HG02884 (cell line): ENCODE data around the gene OR4F15.
"Not testable (repeated sequence)": the region's sequence is repeated elsewhere in the genome, so short reads cannot be mapped to it uniquely, and the experiment has no call there.

Source experiments
- ATAC-seq: cut with Tn5 transposase; IDR thresholded peaks from one replicate; pipeline ENCODE4 v1.9.1; 2021; ENCODE audit warnings: mild to moderate bottlenecking, moderate library complexity; ENCODE audit not compliant: unreplicated experiment

Gene OR4F15, protein sequence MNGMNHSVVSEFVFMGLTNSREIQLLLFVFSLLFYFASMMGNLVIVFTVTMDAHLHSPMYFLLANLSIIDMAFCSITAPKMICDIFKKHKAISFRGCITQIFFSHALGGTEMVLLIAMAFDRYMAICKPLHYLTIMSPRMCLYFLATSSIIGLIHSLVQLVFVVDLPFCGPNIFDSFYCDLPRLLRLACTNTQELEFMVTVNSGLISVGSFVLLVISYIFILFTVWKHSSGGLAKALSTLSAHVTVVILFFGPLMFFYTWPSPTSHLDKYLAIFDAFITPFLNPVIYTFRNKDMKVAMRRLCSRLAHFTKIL

DNA sequence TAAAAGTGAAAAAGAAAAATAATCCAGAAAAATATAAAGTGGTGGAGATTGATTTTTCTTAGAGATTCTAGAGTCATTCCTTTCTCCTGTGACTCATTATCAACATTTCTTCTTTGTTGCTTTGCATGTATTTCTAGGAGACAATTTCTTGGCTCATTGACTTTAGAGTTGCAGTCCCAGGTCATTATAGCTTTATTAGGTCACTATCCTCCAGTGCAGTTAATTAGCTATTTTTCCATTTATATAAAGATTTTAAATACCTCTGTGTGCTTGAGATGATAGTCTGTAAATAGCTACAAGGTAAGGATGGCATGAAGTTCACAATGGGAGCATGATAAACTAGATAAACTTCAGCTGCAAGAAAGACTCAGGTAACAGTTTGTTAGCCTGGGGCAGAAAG, at the start of gene OR4F15:
TSS of gene OR4F15 (plus strand) at position 301 of the 400 bp plus-strand sequence. CDS start 5,985 bp downstream, outside the sequence.
- ATAC-seq, result no peak

- ATAC-seq, result not testable (repeated sequence)
These were observed 47.2 kb upstream of the OR4F15 start for GRCh38 chr15:101764669-101765339.

DNA sequence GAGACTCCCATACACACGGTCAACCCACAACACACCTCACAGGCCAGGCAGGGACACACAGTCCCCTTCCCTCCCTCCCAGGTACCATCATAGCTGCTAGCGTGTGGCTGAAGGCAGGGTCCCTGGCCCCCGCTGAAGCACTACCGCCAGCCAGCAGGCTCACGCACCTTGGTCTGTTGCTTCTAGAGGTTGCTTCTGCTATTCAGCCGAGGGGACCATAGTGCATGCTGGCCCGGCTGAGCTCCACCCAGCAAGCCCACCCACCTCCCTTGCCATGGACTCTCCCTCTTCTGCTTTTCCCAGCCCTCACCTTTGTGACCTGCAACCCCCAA, 46.7 kb upstream of the OR4F15 start:
- ATAC-seq, result not testable (repeated sequence)

DNA sequence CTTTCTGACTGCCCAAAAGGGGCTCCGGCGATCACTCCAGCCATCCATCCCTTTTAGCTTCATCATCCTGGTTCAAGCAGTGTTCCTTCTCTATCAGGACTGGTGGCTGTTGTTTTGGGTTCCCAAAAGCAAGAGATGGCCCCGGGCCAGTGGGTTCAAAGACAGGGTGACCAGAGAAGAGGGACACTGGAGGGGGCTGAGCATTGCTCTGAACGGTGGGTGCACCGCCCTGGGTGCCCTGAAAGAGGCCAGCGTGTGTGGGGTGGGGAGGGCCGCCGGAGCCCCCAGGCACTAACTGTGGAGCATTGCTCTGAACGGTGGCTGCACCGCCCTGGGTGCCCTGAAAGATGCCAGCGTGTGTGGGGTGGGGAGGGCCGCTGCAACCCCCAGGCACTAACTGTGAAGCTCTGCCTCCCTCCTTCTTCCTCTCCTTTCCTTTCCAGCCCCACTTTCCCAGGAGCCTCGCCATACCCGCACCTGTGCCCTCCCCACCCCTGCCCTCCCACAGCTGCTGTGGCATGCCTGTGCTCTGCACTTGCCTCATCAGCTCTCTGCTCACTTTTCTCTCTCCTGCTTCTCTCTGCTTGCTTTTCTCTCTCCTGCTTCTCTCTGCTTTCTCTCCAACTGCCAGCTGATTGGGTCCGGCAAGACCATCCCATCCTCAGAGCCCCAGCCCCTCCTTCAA, 46.1 kb upstream of the OR4F15 start:
- ATAC-seq, result no peak

- not testable (repeated sequence) for ATAC-seq
These were observed 44.8 kb upstream of the OR4F15 start for GRCh38 chr15:101767083-101767640.

GRCh38 chr15:101772921-101773320, 39.1 kb upstream of the OR4F15 start:
- ATAC-seq, result no peak

DNA sequence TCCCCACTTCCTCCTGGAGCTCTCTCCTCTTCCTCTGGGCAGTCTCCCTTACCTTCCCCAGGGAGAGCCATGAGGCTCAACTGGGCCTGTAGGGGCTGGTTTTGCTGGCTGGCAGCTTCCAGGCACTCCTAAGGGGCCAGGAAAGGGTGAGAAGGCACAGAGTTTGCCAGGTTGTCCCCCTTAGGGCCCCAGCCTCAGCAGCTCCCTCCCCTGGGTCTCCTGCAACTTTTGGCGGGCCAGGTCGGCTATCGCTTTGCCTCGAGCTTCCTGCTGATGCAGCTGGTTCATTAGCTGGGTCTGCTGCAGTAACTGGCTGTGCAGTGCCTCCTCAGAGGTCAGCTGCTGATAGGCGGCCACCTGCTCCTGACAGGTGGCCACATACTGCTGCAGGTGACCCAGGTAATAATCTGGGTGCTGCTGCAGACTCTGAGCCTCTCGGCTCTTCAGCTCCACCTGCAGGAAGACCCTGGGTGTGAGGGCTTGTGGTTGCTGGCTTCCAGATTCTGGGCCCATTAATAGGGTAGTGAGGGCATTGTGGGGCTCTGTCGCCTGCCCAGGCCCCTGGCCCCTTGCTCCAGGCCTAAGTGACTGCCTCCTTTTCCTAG, 38.4 kb upstream of the OR4F15 start:
- no peak for ATAC-seq

DNA sequence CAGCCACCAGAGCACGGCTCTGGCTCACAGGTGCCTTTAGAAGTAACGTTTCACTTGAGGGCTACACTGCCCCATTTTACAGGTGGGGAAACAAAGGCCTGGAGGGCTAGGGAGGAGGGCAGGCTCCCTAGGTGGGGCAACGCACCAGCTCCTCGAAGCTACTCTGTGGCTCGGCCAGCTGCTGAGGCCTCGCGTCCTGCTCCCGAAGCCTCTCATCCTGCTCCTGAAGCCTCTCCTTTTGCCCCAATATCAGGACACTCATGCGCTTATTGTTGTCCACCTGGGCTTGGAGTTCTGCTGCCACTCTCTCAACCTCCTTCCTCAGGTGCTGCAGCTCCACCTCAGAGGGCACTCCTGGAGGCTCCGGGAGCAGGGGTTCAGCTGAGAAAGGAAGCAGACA, 36.9 kb upstream of the OR4F15 start:
- ATAC-seq, result no peak

GRCh38 chr15:101778576-101778975, 33.4 kb upstream of the OR4F15 start:
- ATAC-seq, result not testable (repeated sequence)

DNA sequence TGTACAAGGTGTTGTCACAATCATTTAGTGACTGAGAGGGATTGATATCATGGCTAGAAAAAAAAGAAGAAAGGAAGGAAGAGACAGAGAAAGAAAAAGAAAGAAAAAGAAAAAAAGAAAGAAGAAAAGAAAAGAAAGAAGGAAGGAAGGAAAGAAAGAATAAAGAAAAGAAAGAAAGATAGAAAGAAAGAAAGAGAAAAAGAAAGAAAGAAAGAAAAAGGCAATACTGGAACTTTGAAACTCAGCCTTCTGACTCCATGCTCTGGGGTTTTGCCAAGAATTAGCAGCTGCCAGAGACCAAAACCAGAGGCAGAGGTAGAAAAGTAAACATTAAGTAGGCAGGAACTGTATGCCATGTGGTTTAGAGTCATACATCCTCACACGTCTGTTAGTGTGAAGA, 31.8 kb upstream of the OR4F15 start:
- ATAC-seq, result not testable (repeated sequence)

DNA sequence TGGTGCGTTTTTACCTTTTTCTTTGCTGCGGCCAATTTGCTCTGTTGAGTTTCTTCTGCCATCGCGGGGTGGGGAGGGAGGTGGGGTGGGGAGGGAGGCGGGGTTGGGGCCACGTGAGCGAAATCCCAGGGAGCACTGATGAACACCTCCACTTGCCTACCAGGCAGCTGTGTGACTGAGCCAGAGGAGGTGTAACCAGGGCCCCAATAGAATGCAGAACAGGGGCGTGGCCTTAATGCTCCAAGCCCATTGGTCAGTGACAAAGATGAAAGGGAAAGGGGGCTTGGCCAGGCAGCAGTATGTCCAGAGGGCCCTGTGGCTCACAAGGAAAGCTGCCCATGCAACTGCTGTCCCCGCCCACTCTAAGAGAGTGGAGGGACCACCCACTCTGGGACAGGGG, 30.1 kb upstream of the OR4F15 start:
- no peak for ATAC-seq

- no peak for ATAC-seq
These were observed 27.4 kb upstream of the OR4F15 start for GRCh38 chr15:101784644-101785043.

DNA sequence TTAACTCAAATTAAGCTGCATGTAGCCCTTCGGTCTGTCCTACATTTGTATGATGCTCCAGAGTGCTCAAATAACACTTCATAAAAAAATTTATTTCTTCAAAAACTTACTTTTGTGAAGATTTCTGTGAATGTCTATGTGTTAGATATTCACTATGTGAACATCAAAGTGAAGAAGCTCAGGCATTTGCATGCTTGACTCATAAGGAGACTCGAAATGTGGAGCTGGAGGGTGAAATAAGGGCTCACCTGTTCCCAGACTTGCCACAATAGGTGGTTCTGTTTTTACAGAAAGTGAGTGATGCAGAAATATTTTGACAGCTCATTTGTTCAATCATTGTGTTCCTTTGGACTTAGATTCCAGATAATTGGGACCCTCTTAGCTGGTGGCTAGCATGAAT, 25.6 kb upstream of the OR4F15 start:
- ATAC-seq, result not testable (repeated sequence)

DNA sequence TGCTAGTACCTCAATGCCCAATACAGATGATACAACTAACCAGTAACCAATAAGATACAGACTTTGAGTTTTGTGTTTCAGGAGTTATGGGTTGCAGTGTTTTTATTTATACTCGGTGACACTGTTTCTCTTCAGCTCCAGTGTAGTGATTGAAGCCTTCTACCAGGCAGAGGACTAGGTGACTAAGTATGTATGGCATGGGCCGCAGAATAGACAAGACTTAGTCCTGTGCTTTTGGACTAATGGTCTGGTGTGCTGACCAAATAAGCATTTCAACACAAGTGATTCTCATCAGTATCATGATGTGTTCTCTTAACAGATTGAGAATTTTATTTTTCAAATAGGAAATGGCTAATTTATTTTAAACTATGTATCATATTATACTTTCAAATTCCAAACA, 24.0 kb upstream of the OR4F15 start:
- ATAC-seq, result not testable (repeated sequence)

GRCh38 chr15:101788503-101789269, 23.3 kb upstream of the OR4F15 start:
- ATAC-seq, result not testable (repeated sequence)

GRCh38 chr15:101790748-101791147, 21.3 kb upstream of the OR4F15 start:
- ATAC-seq, result not testable (repeated sequence)

DNA sequence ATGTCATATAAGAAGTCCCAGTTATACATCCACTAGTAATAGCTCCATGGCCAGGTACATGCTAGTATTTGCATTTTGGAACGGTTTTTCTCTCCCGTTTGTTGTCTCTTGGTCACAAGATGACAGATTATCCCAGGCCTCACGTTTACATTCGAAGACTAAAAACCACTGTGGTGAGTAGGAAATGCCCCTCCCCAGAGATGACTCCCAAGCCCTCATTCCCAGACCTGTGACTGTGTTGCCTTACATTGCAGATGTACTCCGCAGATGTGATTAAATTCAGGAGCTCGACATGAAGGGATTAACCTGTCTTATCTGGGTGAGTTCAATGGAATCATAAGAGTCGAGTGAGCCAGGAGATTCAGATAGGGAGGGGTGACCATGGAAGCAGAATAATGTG, 18.0 kb upstream of the OR4F15 start:
- ATAC-seq, result not testable (repeated sequence)

DNA sequence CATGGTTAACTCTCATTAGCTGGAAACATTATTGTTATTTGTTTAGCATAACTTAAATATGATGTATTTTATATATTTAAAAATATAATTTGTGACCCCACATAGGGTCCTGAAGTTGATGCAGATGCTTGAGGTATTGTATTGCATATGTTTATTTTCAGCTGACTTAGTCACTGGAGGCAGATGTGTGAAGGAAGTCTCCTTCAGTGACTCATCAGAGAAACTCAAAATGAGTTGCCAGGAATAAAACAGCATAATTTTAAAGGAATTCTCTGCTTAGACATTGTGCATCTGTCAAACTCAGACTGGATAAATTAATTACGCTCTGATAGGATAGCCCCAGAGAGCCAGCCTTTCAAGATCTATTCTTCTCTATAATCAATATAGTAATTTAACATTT, 16.5 kb upstream of the OR4F15 start:
- no peak for ATAC-seq

DNA sequence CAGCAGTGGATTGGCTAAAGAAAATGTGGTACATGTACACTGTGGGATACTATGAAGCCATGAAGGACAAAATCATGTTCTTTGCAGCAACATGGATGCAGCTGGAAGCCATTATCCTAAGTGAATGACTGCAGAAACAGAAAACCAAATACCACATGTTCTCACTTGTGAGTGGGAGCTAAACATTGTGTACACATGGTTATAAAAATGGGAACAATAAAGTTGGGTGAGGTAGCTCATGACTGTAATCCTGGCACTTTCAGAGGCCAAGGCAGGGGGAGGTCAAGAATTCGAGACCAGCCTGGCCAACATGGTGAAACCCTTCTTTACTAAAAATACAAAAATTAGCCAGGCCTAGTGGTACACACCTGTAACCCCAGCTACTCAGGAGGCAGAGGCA, 12.3 kb upstream of the OR4F15 start:
- no peak for ATAC-seq

DNA sequence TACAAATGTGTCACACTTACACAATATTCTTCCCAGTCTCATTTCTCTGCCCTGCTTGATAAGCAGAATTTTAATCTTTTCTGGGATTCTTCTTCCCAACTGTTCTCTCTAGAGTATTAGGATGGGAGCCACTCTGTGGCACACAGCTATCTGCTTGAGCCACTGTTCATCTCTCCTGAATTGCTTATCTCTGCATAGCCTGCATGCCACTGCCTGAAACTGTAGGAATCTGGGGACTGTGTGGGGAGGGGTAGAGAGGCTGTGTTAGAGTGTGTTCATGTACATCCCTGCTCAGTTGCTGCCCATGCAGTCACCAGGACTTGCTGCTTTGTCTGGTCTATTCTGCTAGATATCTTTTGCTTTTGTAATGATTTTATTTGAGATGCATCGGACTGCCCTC, 11.0 kb upstream of the OR4F15 start:
- no peak for ATAC-seq
